Activated naive CD4-positive, alpha-beta T cell treated with anti-CD3 and anti-CD28 coated beads, Interleukin-2, amount 50 U/mL, for 16 hours (primary cell): ENCODE measurements around the gene TRAPPC3L.

Experiments used
- DNase-seq: peaks from one replicate; pipeline ENCODE4 v3.0.0-alpha.2; 2020

The TRAPPC3L gene

DNA sequence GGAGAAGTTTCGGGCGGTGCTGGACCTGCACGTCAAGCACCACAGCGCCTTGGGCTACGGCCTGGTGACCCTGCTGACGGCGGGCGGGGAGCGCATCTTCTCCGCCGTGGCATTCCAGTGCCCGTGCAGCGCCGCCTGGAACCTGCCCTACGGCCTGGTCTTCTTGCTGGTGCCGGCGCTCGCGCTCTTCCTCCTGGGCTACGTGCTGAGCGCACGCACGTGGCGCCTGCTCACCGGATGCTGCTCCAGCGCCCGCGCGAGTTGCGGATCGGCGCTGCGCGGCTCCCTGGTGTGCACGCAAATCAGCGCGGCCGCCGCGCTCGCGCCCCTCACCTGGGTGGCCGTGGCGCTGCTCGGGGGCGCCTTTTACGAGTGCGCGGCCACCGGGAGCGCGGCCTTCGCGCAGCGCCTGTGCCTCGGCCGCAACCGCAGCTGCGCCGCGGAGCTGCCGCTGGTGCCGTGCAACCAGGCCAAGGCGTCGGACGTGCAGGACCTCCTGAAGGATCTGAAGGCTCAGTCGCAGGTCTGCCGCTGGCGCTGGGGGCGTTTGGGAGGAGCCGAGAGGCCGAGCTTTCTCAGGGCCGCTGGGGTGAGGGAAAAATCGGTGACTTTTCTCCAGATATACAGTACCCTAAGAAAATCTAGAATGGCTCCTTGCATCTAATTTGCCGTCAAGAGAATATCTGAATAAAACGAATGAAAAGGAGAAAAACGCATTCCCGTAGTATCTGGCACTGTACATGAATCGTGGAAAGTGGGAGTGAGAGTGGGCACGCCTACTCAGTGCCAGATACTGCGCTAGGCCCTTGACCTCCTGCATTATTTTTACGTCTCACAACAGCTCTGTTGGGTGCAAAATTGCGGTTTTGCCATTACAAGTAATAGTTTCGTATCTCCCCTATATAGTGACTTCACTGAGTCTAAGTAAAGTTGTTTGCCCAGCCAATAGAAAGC lies 83.3 kb downstream of the TRAPPC3L start:
- DNase-seq: peak; percentile 51

DNA sequence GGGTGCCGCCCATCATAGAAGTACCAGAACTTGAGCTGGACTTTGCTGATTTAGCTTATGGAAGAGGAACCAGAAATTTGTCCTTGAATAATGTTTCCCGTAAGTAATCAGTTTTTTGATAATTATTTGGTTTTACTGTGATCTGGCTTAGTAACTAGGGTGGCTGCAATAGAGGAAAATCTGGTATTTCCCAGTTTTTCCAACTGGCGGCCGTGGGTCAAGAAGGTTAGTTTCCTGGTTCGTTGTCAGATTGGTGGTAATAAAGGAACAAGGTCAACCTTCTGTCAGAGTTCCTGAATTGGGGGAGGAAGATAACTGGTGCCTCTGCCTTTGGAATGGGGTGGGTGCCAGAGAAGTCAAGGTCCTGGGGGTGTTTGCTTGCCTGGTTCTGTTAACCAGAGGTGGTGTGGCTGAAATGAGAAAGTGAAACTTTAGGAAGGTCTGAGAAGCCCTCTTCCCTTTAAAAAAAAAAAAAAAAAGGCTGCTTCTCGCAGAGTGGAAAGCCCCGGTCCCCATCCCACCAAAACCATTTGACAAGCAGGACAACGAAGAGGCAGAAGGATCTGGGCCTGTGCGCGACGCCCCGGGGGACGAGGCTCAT lies 84.1 kb downstream of the TRAPPC3L start, which contains the start of gene CALHM6:
Gene CALHM6, plus strand, starts transcription at position 45 of the 601 bp plus-strand sequence. Its CDS starts 555 bp downstream, at position 600.
- DNase-seq: no peak

DNA sequence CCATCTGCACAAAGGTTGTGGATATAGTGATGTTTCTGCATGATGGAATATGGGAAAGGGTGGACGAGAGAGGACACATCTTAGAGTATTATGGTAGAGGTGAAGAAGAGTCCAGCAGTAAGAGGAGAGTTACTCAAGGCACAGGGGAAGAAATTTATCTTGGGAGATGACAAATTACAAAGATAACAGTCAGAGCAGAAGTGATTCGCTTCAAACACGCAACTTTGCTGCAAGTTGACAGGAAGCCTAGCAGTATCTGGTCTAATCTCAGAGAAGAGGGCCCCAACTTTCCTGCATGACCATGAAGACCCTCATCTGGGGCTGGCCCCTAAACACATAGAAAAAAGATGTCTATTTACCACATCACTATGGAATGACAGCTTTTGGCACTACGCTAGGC lies 85.6 kb downstream of the TRAPPC3L start:
- no peak for DNase-seq

DNA sequence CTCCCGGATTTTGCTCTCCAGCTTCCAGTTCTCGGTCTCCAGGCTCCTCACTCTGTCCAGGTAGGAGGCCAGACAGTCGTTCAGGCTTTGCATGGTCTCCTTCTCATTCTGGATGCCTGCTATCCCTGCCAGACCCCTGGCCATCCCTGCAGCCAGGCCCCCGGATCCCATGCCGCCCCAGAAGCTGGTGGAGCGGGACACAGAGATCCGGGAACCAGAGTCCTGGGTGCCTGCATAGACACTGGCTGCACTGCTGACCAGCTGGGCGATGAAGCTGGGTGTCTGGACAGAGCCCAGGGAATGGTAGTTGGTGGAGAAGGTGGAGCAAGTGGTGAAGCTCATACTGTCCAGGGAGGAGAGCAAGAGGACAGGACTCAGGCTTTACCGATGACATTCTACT lies 87.2 kb downstream of the TRAPPC3L start:
- no peak for DNase-seq

DNA sequence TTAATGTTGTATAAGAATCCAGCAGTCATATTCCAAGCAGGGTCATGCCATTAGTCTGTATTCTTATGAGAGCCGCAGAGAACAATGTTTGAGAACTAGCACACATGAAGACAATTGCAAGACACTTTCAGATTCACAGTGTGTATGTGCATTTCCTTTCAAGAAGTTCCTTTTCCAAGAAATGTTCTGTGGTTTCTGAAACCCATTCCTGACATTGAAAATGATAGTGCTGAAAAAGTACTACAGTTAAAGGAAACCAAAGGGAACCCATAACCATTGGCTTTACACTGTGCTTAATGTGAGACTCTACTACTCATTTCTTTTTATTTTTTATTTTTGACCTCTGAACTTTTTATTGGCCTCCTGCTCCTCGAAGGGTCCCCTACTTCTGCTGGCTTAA lies 88.6 kb downstream of the TRAPPC3L start:
- DNase-seq: no peak

DNA sequence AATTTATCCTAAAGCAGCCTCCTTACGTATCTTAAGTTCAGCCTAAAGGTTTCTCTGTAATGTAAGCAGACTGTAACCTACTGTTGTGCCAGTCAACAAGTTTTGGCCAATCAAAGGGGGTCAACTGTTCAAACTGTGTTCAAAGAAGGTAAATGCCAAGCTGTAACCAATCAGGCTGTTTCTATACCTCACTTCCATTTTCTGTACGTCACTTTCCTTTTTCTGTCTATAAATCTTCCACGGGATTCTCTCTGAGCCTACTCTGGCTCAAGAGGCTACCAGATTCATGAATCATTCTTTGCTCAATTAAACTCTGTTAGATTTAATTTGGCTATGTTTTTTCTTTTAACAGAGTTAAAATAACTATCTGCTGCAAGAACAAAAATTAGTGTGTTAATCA lies 89.4 kb downstream of the TRAPPC3L start:
- no peak for DNase-seq

DNA sequence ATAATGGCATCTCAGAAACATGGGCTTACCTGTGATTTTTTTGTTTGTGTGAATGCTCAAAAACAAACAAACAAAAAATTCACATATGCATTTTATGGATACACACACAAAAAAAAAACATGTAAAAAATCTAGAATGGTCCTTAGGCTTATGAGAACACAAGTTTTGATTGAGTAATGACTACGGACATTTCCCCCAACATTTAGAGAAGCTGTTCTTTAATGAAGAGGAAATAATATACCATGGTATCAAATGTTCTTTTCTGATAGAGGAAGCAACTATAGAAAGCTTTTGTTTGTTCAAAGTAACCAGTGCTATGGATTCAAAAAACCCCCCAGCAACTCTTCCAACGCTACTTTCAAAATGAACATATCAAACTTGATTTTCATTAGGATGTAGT lies 93.0 kb downstream of the TRAPPC3L start:
- no peak for DNase-seq

DNA sequence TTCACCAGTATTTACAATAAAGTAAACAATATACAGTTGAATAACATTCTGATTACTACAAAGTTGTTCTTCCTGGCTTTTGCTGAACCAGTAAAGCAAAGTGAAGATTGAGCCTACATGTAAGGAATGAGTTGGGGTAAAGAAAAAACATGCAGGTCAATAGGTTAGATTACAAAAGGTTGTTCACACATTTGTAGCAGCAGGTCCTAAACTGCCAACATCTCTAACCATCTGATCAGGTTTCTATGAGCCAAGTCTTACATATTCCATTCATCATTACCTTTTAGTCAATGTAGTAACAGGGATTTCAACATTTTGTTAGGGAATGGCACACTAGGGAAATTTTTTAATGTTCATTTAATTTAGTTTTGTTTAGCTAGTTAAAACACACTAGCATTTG lies 93.6 kb downstream of the TRAPPC3L start:
- DNase-seq: no peak

DNA sequence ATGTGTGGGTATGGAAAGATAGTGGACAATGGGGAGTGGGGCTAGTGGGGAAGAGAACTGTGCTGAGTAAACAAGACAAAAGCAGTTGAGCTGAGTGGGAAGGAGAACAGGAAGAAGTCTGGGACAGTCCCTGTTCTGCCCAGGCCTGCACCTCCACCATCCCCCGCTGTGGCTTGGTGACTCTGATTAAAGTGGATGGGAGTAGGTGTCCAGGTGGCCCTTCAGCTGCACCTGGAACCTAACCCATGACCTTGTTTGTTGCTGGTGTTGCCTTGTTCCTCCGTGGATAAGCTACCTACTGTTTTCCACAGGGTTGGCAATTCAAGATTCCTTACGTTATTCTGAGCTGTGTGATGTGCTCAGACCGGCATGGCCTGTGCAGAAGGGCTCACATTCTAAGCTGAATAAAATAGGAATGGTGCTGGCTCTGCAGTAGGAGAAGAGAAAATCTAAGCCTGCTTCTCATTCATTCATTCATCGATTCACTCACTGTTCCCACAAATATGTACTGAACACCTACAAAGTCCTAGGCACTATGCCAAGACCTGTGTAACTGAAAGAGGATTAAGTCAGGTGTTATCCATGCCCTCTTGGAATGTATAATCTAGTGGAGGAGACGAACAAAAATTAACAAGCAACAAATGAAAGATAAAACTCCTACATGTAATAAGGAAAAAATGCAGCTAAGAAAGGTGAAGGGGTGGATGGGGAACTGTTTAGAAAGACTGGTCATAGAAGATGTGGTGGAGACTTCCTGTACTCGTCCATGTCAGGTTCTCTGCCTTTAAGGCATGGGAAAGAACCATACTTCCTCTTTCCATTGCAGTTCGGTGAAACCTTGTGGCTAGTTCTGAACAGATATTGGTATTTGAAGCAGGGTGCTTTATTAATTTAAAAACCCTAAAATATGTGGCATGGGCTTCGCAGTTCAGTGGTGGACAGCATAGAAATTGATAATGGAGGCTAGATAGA lies 94.4 kb downstream of the TRAPPC3L start:
- no peak for DNase-seq

DNA sequence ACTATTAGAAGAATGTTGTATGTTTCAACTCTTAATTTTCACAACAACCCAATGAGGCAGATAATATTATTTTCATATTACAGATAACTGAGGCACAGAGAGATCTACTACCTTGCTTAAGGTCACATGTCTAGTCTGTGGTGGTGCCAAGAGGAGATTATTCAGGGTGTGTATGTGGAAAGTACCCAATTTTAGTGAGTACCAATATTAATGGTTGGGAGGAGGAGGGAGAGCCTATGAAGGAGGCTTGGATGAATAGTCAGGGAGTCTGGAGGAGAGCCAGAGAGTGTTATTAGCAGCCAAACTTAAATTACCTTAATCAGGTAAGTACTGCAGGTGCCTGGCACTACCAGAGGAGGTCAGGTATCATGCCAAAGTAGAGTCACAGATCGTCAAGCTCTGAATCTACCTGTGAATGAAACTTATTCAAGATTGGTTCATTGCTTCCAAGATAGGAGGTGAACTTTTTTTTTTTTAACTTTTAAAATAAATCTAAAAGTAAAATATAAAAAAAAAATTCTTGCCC lies 95.2 kb downstream of the TRAPPC3L start:
- no peak for DNase-seq

DNA sequence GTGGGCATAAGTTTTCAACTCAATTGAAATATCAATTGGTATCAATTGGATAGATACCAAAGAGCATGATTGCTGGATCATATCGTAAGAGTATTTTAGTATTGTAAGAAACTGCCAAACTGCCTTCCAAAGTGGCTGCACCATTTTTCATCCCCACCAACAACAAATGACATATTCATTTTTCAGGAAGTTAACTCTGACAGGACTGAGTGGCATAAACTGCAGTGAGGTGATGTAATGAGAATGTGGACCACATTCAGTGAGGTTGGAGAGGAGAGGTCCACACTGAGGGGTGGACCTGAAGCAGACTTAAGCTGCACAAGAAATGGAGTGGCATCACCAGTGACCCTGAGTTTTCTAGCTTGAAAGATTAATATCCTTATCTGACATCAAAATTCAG lies 95.9 kb downstream of the TRAPPC3L start:
- no peak for DNase-seq

DNA sequence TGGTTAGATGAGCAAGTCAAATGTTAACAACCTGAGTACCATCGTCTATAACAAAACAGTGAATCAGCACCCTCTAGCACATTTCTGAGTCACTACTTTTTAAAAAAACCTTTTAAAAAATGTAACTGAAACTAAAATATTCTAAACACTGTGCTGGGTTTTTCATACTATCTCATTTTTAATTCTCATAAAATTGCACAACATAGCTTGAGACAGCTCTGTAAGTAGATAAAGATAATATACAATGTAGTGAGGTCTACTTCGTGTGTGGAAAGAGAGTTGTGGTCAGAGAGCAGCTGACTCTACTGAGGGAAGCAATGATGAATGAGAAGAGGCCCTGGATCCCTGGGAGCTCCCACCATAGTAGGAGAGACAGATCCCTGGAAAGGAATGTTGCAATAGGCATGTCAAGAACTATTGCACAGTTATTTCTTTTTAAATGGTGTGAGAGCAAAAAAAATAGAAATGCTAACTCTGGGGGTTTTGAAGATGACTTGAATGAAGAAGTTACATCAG lies 97.9 kb downstream of the TRAPPC3L start:
- DNase-seq: no peak

DNA sequence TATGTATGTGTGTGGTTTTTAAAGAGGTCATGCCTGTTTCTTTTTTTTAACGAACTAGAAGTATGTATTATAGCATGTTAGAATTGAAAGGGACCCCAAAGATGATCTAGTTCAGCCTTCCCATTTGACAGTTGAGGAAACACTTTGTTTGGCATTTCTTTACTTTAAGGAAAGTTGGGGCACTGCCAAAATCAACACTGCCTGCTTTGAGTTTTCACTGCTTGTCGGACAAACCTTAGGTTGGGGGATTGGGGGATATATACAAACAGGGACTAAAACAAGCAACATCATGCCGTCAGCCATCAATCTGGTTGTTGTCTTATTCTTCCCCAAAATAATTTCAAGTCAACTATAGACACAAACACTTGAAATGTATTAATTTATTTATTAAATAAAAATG lies 98.4 kb downstream of the TRAPPC3L start:
- no peak for DNase-seq

DNA sequence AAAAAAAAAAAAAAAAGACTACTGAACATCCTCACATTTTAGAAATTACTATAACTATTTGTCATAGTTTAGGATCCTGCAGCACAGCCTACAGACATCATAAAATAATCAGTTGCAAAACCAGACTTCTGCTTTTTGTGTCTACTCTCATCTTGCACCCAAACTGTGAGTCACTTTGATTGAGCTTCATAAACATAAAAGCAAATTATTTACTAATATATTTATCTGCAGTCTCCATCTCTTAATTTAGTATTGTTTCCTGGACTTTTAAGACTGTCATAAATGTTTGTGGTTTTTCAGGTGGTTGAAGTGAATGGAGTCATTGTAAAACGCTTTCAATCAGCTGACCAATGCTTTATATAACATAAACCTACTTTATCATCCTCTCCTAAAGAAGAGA lies 99.1 kb downstream of the TRAPPC3L start:
- no peak for DNase-seq

DNA sequence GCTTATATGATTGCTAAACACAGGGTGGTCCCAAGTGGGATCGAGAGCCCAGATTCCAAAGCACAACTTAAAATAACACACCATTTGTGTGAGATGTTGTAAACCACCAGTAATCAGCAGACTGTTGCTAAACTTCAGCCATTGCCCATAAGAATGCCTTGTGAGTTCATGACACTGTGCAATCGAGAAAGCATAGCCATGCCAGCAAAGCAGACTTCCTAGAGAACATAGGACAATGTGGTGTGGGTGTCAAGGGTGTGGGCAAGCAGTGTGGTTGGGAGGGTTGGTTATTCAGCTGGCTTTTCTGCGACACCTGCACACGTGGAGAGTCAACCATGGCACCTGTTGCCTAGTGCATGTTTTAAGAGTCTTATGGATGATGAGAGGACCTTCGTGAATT lies 100.4 kb downstream of the TRAPPC3L start:
- DNase-seq: no peak
